Stimulated activated naive CD8-positive, alpha-beta T cell treated with anti-CD3 and anti-CD28 coated beads, Interleukin-15, Interleukin-2, amounts not matched to agents 100 U/mL and 50 U/mL, for 24 hours (primary cell): ENCODE data around the gene ZNF511.

Experiments
- ATAC-seq: fragments of 150-1000 bp; cut with Tn5 transposase; one replicate; pipeline ENCODE4 v1.10.0; 2021
- DNase-seq: peaks from one replicate; pipeline ENCODE4 v3.0.0; 2021

Gene ZNF511

DNA sequence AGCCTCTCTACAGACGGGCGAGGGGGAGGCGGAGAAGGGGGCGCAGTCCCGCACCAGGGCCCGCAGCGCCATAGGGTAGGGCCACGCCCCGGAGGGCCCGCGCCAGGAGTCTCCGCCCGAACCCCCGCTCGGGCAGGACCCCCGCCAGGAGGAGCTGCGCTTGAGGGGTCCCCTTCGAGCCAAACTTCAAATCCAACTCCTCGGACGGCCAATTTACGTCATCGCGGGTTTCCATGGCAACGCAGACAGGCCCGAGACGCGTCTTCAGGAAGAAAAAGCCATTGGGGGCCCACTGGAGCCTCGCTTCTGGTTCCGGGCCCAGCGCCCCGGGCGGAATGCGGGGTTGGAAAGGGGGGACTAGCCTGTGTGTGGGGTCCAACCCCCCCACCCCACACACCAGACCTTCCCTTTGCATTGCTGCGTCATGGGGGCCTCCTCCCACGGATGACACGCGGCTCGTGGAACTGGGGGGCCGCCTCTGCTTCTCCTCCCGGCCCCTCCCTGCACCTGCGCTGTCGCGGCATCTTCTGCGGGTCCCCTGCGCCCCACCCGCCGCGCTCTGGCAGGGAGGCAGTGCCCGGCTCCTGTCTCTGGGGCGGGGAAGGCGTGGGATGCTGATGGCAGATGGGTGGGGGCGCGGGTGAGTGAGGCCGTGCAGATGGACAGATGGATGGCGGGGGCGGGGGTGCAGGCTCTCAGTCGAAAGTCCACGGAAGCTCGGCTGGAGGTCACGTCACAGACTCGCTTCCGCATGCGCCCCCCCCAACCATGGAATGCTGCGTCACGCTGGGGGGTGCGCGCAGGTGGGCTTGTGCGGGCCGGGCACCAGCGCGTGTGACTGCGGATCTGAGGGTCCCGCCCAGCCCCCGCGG, 26.8 kb downstream of the ZNF511 start:
- DNase-seq: peak; percentile 80
- ATAC-seq: peak; percentile 55

GRCh38 chr10:133336118-133336576, 27.4 kb downstream of the ZNF511 start:
- no peak for ATAC-seq
- DNase-seq: no peak

DNA sequence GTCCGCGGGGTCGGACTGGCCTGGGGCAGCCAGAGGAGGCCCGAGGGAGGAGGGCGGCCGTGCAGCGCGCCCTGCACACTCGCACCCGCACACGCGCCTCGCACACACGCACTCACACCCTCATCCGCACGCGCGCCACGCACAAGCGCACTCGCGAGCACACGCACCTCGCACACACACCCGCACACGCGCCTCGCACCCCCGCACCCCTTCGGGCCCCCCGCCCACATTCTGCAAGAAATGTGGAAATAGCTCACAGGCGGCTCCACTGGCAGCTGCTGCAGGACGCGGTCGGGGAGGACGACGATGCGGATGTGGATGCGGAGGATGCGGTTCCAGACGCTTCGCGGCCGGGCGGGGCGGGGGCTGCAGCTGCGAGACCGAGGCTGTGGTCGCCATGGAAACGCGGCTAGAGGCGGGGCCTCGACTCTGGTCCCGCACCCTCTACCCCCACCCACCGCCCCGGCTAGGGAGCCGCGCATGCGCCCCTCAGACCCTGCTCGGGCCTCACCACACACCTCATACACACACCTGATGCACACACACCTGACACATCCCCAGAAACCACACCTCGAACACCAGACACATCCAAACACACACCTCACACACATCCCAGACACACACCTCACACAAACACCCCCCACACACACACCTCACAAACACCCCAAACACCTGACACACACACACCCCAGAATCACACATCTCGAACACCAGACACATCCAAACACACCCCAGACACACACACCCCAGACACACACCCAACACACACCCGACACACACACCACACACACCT, 28.1 kb downstream of the ZNF511 start, which contains the start of gene CALY:
TSS of gene CALY (minus strand) at position 320 of the 793 bp plus-strand sequence. CDS start 7,907 bp downstream, outside the sequence.
- DNase-seq (peak; percentile 75), ATAC-seq (no peak)

DNA sequence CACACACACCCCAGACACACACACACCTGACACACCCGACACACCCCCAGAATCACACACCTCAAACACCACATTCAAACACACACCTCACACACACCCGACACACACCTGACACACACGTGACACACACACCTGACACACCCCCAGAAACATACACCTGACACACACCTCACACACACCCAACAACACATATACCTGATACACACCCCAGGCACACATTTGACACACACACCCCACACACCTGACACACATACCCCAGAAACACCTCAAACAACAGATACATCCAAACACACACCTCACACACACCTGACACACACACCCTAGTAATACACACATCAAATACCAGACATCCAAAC, 28.6 kb downstream of the ZNF511 start:
- DNase-seq (no peak), ATAC-seq (no peak)

DNA sequence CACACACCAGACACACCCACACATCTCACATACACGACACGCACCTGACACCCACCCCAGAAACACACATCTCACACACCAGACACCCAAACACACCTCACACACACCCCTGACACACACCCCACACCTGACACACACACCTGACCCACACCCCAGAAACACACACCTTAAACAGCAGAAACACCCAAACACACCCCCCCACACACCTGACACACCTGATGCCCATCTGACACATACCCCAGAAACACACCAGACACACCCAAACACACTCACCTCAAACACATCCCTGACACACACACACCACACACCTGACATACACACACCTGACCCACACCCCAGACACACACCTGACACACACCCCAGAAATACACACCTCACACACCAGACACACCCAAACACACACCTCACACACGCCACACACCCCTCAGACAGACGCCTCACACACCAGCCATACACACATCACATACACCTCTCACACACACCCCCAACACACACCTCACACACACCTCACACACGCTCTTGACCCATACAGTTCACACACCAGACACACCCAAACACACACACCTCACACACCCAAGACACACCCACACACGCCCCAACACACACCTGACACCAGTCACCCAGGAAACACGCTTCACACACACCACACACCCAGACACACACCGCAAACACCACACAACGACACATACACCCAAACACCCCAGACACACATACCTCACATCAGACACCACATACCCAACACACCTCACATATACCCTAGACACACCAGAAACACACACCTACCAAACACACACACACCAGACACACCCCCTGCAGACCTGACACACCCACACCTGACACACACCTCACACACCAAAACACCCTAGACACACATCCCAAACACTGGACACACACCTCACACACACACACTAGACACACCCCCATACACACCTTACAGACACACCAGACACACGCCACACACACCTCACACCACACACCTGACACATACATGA, 29.7 kb downstream of the ZNF511 start:
- no peak for DNase-seq
- no peak for ATAC-seq

- no peak for DNase-seq
- ATAC-seq: no peak
These were observed 31.1 kb downstream of the ZNF511 start for GRCh38 chr10:133339708-133340380.

- ATAC-seq (no peak), DNase-seq (no peak)
These were observed 33.3 kb downstream of the ZNF511 start for GRCh38 chr10:133341983-133342382.

DNA sequence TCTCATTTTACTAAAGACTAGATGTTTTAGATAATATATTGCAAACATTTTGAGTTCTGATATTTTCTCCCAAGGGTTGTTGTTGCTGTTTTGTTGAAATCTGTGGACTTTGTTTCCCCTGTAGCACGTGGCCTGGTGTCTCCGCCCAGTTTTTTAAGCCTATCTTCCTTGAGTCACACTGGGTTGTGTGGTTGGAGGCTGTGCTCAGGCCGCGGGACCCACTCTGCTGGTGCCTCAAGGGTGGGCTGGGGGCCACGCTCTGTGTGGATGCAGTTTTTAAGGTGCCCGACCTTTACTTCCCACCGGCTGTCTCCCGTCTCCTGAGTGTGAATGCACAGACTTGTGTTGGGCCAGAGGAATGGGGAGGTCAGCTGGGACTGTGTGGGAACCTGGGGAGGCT, 34.2 kb downstream of the ZNF511 start:
- ATAC-seq (no peak), DNase-seq (no peak)

GRCh38 chr10:133343558-133343957, 34.8 kb downstream of the ZNF511 start:
- DNase-seq (no peak), ATAC-seq (no peak)

DNA sequence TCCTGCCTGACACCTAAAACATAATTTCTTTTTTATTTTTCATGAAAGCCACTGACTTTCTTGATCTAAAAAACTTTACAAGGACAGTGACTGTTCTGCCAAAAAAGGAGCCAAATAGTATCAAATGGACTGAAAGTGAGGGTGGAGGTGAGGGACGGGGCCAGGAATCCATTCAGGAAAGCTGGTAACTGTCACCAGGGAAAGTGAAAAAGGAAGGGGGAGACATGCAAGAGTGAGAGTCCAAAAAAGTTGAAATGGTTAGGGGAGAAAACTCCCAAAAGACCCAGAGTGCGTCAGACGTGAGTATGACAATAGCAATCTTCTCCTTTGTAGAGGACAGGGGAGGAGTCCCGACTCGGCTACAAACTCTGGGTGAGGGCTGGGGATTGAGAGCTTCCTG, 35.5 kb downstream of the ZNF511 start:
- ATAC-seq (no peak), DNase-seq (no peak)

DNA sequence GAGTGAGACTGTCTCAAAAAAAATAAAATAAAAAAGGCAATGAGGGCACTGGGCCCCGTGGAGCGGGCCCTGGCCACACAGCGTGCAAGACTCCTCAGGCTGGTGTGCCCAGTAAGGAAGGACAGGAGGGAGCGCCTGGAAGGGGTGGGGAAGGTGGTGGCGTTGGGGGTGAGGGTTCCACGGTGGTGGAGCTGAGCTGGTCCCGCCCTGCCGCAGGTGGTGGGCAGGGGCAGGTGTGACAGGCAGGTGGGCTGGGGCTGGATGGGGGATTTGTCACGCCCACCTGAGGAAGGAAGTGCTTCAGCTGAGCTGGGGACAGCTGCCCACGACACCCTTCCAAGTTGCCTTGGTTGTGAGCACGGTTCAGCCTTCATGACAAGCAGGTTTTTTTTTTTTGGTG, 37.7 kb downstream of the ZNF511 start:
- no peak for ATAC-seq

GRCh38 chr10:133347710-133348517, 39.2 kb downstream of the ZNF511 start:
- no peak for DNase-seq
- ATAC-seq: no peak

More for the DNA sequence above, 37.7 kb downstream of the ZNF511 start:
- DNase-seq: no peak

DNA sequence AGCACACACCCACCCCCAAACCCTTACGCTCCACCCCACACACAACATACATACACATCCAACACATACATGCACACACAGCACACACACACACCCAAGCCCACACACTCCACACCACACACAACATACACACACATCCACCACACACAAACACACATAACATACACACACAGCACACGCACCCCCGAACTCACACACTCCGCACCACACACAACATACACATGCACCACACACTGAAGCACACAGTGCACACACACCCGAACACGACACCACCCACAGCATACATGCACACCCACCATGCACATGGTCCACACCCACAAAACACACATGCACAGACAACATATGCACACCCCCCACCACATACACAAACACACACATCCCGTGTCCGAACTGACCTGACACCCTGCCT, 40.5 kb downstream of the ZNF511 start:
- ATAC-seq: no peak
- no peak for DNase-seq

DNA sequence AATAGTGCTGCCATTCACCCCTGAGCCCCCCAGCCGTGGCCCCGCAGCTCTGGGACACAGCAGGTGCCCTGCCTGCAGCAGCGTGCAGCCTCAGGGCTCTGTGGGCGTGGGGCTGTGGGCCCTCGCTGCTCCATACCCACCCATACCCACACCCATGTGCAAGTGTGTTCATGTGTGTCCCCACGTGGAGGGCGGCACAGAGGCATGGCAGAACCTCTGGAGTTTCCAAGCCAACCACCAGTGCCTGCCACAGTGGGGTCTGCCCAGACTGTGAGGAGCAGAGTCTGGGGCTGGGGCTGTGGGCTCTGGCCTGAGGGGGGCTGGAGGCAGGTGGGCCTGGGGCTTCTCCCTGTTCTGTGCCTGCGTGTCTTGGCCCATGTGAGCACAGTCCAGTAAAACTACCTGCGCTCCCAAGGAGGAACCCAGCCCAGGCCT, 40.9 kb downstream of the ZNF511 start:
- DNase-seq (no peak), ATAC-seq (no peak)

DNA sequence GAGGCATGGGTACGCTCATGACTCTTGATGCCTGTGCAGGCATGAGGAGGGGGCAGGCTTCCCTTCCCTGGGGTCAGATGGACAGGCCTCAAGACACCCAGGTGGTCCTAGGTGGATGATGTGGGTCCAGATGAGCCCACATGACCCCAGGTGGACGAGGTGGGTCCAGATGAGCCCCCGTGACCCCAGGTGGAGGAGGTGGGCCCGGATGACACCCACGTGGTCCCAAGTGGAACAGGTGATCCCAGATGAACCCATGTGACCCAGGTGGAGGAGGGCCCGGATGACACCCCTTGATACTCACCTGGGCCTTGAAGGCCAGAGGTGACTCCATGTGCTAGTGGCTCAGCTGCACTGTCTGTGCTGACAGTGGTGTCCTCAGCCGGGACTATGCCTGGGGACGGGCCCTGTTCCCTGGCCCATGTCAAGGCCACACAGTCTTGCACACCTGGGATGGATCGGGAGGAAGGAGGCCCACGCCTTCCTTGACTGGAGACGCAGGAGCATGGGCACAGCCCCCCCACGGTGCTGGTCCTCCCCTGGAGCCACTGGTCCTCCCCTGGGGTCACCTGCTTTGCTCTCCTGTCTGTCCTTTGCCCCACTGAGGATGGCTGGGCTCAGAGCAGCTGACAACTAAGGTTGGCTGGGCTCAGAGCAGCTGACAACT, 41.7 kb downstream of the ZNF511 start:
- no peak for DNase-seq
- no peak for ATAC-seq

DNA sequence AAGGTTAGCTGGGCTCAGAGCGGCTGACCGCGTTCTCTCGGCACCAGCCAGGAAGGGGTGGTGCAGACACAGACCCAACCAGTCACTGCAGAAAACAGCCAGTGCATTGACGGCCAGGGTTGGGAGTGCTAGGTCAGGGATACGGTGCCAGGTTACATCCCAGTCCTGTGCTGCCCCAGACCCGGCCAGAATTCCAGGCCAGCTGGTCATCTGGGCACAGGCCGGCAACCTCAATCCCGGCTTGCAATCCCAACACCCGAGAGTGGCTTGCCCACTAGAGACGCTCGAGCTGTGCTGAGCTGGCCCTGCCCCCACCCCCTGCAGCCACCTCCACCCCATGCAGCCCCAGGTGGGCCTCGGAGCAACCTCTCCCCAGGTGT, 42.2 kb downstream of the ZNF511 start:
- ATAC-seq: no peak
- DNase-seq: no peak

- ATAC-seq (no peak), DNase-seq (no peak)
These were observed 42.9 kb downstream of the ZNF511 start for GRCh38 chr10:133351408-133352318.

DNA sequence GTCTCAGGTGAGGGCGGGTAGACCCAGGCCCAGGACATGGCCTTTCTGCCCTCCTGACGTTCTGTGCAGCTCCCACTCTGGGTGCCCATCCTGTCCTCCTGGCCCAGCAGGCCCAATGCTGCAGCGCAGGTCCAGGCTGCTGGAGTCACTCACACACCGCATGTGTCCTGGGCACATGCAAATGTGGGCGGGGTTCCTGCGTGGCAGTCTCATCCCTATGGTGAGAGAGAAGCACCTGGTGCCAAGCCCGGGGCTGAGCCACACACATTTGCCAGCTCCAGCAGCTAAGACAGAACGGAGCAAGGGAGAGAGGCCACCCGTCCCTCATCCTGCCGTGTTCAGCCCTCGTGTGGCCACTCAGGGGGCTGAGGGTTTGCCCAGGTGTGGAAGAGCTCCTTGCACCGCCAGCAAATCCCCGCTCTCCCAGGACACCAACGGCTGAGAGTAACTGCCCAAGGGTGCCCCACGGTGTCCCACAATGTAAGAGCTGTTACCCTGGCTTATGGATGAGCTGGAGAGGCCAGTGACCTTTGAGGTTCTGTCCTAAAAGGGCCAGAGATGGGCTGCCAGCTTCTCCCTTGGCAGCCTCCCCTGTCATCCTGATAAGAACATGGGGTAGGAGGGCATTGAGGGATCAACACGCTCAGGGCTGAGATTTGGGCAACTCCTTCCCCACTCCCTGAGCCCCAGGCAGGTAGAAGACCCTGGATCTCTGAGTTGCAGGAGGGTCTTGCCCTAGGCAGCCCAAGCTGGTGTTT, 44.7 kb downstream of the ZNF511 start:
- ATAC-seq: no peak

More for the DNA sequence above, 44.7 kb downstream of the ZNF511 start:
- no peak for DNase-seq
